SH-SY5Y (cell line): ENCODE data around the gene C16orf74.

Experiments used
- GATA2 ChIP-seq: IDR thresholded peaks from 2 replicates; pipeline ENCODE4 v1.6.1; 2011; ENCODE audit warnings: mild to moderate bottlenecking, low read depth, low read length
- GATA3 ChIP-seq: IDR thresholded peaks from 2 replicates; pipeline ENCODE4 v1.6.1; 2011; ENCODE audit warnings: low read depth, mild to moderate bottlenecking, low read length, moderate library complexity

DNA sequence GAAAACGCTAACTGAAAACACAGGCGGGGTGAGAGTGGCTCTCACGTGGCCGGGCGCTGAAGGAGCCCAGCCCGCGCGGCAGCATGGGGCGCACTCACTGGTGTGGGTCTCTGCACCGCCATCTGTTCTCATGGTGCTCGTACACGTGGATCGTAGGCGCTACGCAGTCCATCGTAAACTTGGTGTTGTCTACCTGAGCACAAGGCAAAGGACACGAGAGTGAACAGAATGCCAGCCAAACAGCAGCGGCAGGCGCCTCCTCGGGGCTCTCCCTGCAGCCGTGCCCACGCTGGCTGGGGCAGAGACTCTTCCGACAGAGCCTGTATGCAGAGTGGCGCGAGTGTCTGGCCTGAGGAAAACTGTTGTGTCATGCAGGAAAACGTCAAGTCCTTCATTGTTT, 29.4 kb upstream of the C16orf74 start:
- no peak for TF ChIP-seq GATA3
- TF ChIP-seq GATA2, result no peak
